K562 (cell line): ENCODE measurements around the gene STMN3.

Experiments
- CHD2 ChIP-seq: IDR thresholded peaks from 2 replicates; pipeline ENCODE4 v1.6.1; 2011; ENCODE audit warnings: low read depth, low read length
- FOS ChIP-seq: IDR thresholded peaks from 3 replicates; pipeline ENCODE4 v1.6.1; 2011; ENCODE audit not compliant: insufficient read length; ENCODE audit errors: extremely low read depth
- JUND ChIP-seq, 2 experiments: IDR thresholded peaks; 2 replicates in 1 of 2; 3 replicates in 1 of 2; pipeline ENCODE4 v1.6.1; 2011; ENCODE audit warnings: borderline replicate concordance in 2 of 2, low read depth in 2 of 2, low read length in 2 of 2, improper control_type of control experiment in 1 of 2, missing biosample characterization in 1 of 2, missing genetic modification characterization in 1 of 2, missing genetic modification reagents in 1 of 2
- NFYB ChIP-seq: IDR thresholded peaks from 2 replicates; pipeline ENCODE4 v1.6.1; 2011; ENCODE audit warnings: mild to moderate bottlenecking, moderate library complexity; ENCODE audit not compliant: insufficient read length; ENCODE audit errors: extremely low read depth
- RAD21 ChIP-seq, 2 experiments: fragments of 250-450 bp in 1 of 2; fragments of 450-650 bp in 1 of 2; sonication (Bioruptor Pico) in 1 of 2; formaldehyde crosslinking in 1 of 2; IDR thresholded peaks in 1 of 2; conservative IDR thresholded peaks in 1 of 2; 2 replicates each; pipeline versions ENCODE4 v1.4.0 to v1.8.0; 2020 to 2022; ENCODE audit warnings: mild to moderate bottlenecking in 2 of 2, moderate library complexity in 1 of 2
- SMAD4 ChIP-seq: fragments of 250-450 bp; sonication (Bioruptor Pico); conservative IDR thresholded peaks from 2 replicates; pipeline ENCODE4 v1.8.0; 2021; ENCODE audit warnings: inconsistent platforms, mild to moderate bottlenecking, moderate library complexity
- U2AF1 ChIP-seq: fragments of 200-400 bp; formaldehyde crosslinking; optimal IDR thresholded peaks from 2 replicates; pipeline ENCODE3; 2017; ENCODE audit warnings: mild to moderate bottlenecking, low read depth, low read length, moderate library complexity
- ZKSCAN1 ChIP-seq: fragments of 150-350 bp; IDR thresholded peaks from 2 replicates; pipeline ENCODE4 v1.6.1; 2016; ENCODE audit warnings: low read depth, low read length
- ZNF589 ChIP-seq: fragments of 200-800 bp; sonication (Bioruptor generic); IDR thresholded peaks from 2 replicates; pipeline ENCODE4 v1.6.1; 2016; ENCODE audit warnings: low read depth, missing genetic modification characterization, missing compliant biosample characterization
- ZNF592 ChIP-seq: fragments of 450-650 bp; IDR thresholded peaks from 2 replicates; pipeline ENCODE4 v1.6.1; 2017; ENCODE audit warnings: antibody characterized with exemption, mild to moderate bottlenecking
- ZNF668 ChIP-seq: fragments of 250-450 bp; sonication (Bioruptor Pico); IDR thresholded peaks from 2 replicates; pipeline ENCODE4 v1.8.0; 2022; ENCODE audit warnings: mild to moderate bottlenecking, inconsistent platforms
- TF ChIP-seq, protein P1 (sequence below): fragments of 450-650 bp; IDR thresholded peaks from 2 replicates; pipeline ENCODE4 v1.6.1; 2016; ENCODE audit warnings: mild to moderate bottlenecking, moderate library complexity
- TF ChIP-seq, protein P2 (sequence below): fragments of 250-450 bp; sonication (Bioruptor Pico); IDR thresholded peaks from 2 replicates; pipeline ENCODE4 v1.8.0; 2022; ENCODE audit warnings: moderate library complexity, mild to moderate bottlenecking, inconsistent platforms

DNA sequence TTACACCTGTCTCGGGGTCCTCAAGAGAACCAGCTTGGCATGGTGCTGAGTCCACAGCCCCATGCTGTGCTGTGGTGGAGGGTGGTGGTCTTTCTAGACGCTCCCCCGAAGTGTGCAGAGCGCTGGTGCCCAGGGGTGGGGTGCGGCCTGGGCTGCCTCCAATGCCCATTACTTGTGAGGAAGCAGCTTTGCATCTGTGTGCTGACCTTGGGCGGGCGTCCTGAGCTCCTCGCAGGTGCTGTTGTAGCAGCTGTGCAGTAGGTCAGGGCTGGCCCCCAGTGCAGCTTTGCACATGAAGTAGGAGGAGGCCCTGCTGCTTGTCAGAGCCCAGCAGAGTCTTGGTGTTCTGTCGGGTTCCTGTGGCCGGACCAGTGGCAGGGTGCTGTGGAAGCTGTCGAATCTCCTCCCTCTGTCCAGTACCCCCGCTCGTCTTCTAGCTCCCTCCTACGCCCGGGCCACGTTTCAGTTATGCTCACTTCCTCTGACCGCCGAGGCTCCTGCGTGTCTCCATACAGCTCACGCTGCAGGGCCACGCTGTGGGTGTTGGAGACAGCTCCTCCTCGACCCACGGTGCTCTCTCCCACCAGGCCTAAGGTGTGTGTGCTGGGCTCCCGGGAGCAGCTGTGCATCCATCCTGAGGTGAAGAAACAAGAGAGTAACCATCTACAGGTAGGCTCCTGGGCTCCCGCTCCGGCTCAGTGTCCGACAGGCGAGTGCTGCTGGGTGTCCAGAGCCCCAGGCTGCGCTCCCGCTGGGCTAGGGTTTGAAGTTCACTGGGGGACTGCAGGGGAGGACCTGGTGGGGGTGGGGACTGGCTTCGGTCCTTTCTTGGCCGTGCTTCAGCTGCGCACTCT lies 9.0 kb upstream of the STMN3 start:
- no peak for TF ChIP-seq ZNF592
- TF ChIP-seq NFYB: no peak
- no peak for TF ChIP-seq RAD21 (CRISPR knock-in tag; conservative IDR thresholded peaks at IDR 0.05 in 1 of 2, IDR thresholded peaks at IDR 0.05 in 1 of 2)
- no peak for TF ChIP-seq ZNF668 (CRISPR knock-in tag)
- no peak for TF ChIP-seq FOS
- TF ChIP-seq, protein P1, sequence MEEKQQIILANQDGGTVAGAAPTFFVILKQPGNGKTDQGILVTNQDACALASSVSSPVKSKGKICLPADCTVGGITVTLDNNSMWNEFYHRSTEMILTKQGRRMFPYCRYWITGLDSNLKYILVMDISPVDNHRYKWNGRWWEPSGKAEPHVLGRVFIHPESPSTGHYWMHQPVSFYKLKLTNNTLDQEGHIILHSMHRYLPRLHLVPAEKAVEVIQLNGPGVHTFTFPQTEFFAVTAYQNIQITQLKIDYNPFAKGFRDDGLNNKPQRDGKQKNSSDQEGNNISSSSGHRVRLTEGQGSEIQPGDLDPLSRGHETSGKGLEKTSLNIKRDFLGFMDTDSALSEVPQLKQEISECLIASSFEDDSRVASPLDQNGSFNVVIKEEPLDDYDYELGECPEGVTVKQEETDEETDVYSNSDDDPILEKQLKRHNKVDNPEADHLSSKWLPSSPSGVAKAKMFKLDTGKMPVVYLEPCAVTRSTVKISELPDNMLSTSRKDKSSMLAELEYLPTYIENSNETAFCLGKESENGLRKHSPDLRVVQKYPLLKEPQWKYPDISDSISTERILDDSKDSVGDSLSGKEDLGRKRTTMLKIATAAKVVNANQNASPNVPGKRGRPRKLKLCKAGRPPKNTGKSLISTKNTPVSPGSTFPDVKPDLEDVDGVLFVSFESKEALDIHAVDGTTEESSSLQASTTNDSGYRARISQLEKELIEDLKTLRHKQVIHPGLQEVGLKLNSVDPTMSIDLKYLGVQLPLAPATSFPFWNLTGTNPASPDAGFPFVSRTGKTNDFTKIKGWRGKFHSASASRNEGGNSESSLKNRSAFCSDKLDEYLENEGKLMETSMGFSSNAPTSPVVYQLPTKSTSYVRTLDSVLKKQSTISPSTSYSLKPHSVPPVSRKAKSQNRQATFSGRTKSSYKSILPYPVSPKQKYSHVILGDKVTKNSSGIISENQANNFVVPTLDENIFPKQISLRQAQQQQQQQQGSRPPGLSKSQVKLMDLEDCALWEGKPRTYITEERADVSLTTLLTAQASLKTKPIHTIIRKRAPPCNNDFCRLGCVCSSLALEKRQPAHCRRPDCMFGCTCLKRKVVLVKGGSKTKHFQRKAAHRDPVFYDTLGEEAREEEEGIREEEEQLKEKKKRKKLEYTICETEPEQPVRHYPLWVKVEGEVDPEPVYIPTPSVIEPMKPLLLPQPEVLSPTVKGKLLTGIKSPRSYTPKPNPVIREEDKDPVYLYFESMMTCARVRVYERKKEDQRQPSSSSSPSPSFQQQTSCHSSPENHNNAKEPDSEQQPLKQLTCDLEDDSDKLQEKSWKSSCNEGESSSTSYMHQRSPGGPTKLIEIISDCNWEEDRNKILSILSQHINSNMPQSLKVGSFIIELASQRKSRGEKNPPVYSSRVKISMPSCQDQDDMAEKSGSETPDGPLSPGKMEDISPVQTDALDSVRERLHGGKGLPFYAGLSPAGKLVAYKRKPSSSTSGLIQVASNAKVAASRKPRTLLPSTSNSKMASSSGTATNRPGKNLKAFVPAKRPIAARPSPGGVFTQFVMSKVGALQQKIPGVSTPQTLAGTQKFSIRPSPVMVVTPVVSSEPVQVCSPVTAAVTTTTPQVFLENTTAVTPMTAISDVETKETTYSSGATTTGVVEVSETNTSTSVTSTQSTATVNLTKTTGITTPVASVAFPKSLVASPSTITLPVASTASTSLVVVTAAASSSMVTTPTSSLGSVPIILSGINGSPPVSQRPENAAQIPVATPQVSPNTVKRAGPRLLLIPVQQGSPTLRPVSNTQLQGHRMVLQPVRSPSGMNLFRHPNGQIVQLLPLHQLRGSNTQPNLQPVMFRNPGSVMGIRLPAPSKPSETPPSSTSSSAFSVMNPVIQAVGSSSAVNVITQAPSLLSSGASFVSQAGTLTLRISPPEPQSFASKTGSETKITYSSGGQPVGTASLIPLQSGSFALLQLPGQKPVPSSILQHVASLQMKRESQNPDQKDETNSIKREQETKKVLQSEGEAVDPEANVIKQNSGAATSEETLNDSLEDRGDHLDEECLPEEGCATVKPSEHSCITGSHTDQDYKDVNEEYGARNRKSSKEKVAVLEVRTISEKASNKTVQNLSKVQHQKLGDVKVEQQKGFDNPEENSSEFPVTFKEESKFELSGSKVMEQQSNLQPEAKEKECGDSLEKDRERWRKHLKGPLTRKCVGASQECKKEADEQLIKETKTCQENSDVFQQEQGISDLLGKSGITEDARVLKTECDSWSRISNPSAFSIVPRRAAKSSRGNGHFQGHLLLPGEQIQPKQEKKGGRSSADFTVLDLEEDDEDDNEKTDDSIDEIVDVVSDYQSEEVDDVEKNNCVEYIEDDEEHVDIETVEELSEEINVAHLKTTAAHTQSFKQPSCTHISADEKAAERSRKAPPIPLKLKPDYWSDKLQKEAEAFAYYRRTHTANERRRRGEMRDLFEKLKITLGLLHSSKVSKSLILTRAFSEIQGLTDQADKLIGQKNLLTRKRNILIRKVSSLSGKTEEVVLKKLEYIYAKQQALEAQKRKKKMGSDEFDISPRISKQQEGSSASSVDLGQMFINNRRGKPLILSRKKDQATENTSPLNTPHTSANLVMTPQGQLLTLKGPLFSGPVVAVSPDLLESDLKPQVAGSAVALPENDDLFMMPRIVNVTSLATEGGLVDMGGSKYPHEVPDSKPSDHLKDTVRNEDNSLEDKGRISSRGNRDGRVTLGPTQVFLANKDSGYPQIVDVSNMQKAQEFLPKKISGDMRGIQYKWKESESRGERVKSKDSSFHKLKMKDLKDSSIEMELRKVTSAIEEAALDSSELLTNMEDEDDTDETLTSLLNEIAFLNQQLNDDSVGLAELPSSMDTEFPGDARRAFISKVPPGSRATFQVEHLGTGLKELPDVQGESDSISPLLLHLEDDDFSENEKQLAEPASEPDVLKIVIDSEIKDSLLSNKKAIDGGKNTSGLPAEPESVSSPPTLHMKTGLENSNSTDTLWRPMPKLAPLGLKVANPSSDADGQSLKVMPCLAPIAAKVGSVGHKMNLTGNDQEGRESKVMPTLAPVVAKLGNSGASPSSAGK: no peak
- TF ChIP-seq CHD2: no peak
- TF ChIP-seq JUND (IDR thresholded peaks at IDR 0.05; ENCODE audit: borderline replicate concordance, low read depth, low read length): no peak
- no peak for TF ChIP-seq JUND (tag; IDR thresholded peaks at IDR 0.05; ENCODE audit: borderline replicate concordance, low read depth, low read length)
- TF ChIP-seq U2AF1: no peak
- TF ChIP-seq SMAD4 (CRISPR knock-in tag): no peak
- TF ChIP-seq, protein P2, sequence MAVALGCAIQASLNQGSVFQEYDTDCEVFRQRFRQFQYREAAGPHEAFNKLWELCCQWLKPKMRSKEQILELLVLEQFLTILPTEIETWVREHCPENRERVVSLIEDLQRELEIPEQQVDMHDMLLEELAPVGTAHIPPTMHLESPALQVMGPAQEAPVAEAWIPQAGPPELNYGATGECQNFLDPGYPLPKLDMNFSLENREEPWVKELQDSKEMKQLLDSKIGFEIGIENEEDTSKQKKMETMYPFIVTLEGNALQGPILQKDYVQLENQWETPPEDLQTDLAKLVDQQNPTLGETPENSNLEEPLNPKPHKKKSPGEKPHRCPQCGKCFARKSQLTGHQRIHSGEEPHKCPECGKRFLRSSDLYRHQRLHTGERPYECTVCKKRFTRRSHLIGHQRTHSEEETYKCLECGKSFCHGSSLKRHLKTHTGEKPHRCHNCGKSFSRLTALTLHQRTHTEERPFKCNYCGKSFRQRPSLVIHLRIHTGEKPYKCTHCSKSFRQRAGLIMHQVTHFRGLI (CRISPR knock-in tag): no peak
- TF ChIP-seq ZNF589 (CRISPR knock-in tag): no peak
- no peak for TF ChIP-seq ZKSCAN1
